Effector memory CD8-positive, alpha-beta T cell (primary cell): ENCODE data around the gene CNOT11.

Experiments
- ATAC-seq: fragments of 150-1000 bp; cut with Tn5 transposase; replicated peaks from 2 replicates; pipeline ENCODE4 v1.10.0; 2021; ENCODE audit warnings: mild to moderate bottlenecking, moderate library complexity
- DNase-seq, 3 experiments: peaks; one replicate each; pipeline ENCODE4 v3.0.0; 2021
- H3K27ac Mint-ChIP-seq, 2 donors: one replicate each; pipeline ENCODE4 v1.8.0; 2022; ENCODE audit warnings: mild to moderate bottlenecking in 2 of 2, mixed read lengths in 2 of 2, moderate library complexity in 2 of 2
- H3K27me3 Mint-ChIP-seq, 2 donors: one replicate each; pipeline ENCODE4 v1.8.0; 2022; ENCODE audit warnings: mixed read lengths in 2 of 2
- H3K36me3 Mint-ChIP-seq: one replicate; pipeline ENCODE4 v1.8.0; 2022; ENCODE audit warnings: mild to moderate bottlenecking, moderate library complexity, mixed read lengths; ENCODE audit not compliant: insufficient read depth
- H3K4me1 Mint-ChIP-seq, 2 donors: one replicate each; pipeline ENCODE4 v1.8.0; 2022; ENCODE audit warnings: low read depth in 2 of 2, mixed read lengths in 2 of 2
- H3K4me3 Mint-ChIP-seq, 2 donors: one replicate each; pipeline ENCODE4 v1.8.0; 2022; ENCODE audit warnings: mild to moderate bottlenecking in 2 of 2, mixed read lengths in 2 of 2, moderate library complexity in 2 of 2
- H3K9me3 Mint-ChIP-seq, 2 donors: one replicate each; pipeline ENCODE4 v1.8.0; 2022; ENCODE audit warnings: mixed read lengths in 2 of 2

CNOT11 gene

DNA sequence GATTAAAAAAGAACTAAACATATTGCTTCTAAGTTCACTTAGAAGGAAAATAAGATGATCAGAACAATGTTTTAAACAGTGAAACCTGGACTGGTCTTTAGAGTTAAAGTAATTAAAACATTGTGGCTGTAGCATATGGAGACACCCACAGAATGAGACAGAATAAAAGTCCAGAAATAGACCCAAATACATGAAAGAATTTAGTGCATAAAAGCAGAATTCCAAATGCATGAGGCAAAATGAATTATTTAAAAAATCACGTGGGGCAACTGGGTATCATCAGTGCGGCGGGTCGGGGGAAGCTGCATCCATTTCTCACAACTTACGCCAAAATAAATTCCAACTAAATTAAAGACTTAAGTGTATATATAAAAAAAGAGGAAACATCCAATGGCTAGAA is 43.7 kb downstream of the CNOT11 start:
- H3K4me3 Mint-ChIP-seq = peak overlapping the region in 1 of 2 donors; percentile 69
- H3K36me3 Mint-ChIP-seq = peaks cover 70% of the 10 kb centered on the region
- H3K27me3 Mint-ChIP-seq = no peaks in the 10 kb centered on the region
- peaks cover 45 to 72% of the 10 kb centered on the region in 2 donors for H3K4me1 Mint-ChIP-seq
- peak overlapping the region; percentile 80 to 81 for H3K27ac Mint-ChIP-seq
- no peaks in the 10 kb centered on the region for H3K9me3 Mint-ChIP-seq
- ATAC-seq (no peak), DNase-seq (no peak)

DNA sequence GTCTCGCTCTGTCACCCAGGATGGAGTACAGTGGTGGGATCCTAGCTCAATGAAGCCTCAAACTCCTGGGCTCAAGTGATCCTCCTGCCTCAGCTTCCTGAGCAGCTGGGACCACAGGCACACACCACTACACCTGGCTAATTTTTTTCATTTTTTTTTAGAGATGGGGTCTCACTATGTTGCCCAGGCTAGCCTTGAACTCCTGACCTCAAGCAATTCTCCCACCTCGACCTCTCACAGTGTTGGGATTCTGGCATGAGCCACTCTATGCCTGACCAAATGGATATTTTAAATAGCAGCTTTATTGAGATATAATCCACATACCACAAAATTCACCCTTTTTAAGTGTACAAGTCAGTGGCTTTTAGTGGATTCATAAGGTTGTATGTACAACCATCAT is 44.7 kb downstream of the CNOT11 start:
- ATAC-seq (no peak), DNase-seq (no peak)
- Mint-ChIP-seq H3K27ac (peak overlapping the region; percentile 80 to 81), H3K9me3 (no peaks in the 10 kb centered on the region), H3K4me3 (peak overlapping the region; percentile 57 to 69), H3K27me3 (no peaks in the 10 kb centered on the region), H3K4me1 (peaks cover 54 to 80% of the 10 kb centered on the region in 2 donors), H3K36me3 (peaks cover 68% of the 10 kb centered on the region)

DNA sequence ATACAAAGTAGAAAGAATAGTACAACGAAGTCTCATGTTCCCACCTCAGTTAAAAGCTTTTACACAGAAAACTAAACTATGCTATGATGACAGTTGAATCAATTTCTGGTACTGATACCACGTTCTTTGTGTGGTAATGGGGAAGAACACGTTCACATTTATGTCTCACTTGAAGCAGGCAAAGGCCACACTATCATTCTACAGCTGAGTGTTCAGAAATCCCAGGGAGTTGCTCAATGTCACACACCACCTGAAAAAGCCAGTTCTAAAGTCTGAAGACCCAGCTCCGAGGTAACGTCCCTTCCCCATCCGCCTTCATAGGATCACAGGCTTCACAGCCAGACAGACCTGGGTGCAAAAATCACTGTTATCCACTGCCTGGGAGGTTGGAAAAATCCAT is 46.9 kb downstream of the CNOT11 start:
- peaks cover 70% of the 10 kb centered on the region for H3K36me3 Mint-ChIP-seq
- H3K9me3 Mint-ChIP-seq = no peaks in the 10 kb centered on the region
- H3K27me3 Mint-ChIP-seq = no peaks in the 10 kb centered on the region
- ATAC-seq (no peak), DNase-seq (no peak)
- H3K27ac Mint-ChIP-seq = peak overlapping the region; percentile 77 to 81
- H3K4me1 Mint-ChIP-seq = peaks cover 67 to 90% of the 10 kb centered on the region in 2 donors
- H3K4me3 Mint-ChIP-seq = peak overlapping the region; percentile 57 to 69

DNA sequence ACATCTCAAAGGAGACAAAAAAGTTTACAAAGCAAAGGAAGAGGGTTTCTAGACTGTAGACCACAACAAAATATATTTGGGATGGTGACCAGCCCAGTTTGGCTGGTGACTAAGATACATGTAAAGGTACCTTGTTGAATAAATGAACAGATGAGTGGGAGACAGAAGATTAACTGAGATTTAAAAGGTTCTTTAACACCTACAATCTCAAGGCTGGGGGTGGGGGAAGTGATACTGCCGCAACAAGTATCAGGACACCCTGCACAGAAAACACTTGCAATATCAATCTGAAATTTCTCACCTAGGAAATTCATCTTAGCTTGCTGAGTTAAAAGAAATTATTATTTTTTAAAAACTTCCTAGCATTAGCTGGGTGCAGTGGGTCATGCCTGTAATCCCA is 47.5 kb downstream of the CNOT11 start:
- peak overlapping the region; percentile 77 to 81 for H3K27ac Mint-ChIP-seq
- H3K36me3 Mint-ChIP-seq = peaks cover 70% of the 10 kb centered on the region
- ATAC-seq = peak; percentile 37
- H3K4me1 Mint-ChIP-seq = peaks cover 71 to 91% of the 10 kb centered on the region in 2 donors
- no peaks in the 10 kb centered on the region for H3K9me3 Mint-ChIP-seq
- no peaks in the 10 kb centered on the region for H3K27me3 Mint-ChIP-seq
- H3K4me3 Mint-ChIP-seq = peak overlapping the region; percentile 57 to 69
- DNase-seq = no peak

DNA sequence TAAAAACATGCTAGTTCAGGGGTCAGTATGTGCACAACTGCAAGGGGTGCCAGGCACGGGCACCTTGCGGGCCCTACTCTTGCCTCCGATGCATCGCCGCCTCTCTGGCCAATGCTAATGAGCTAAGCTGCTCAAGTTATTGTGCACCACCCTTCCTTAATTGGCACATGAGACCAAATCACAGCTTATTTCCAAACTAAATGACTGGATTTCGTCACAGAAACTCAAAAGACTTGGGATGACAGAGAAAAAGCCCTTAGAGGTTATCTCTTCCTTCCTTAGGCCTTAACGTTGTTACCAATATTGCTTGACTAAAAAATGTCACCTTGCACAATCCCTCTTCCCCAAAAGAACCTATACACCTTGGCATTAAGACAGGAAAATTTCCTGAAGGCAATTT is 48.1 kb downstream of the CNOT11 start:
- DNase-seq (no peak), ATAC-seq (no peak)
- Mint-ChIP-seq H3K27ac (peak overlapping the region; percentile 77 to 81), H3K4me3 (peak overlapping the region; percentile 57 to 69), H3K9me3 (no peaks in the 10 kb centered on the region), H3K36me3 (peaks cover 73% of the 10 kb centered on the region), H3K4me1 (peaks cover 76 to 91% of the 10 kb centered on the region in 2 donors), H3K27me3 (no peaks in the 10 kb centered on the region)

DNA sequence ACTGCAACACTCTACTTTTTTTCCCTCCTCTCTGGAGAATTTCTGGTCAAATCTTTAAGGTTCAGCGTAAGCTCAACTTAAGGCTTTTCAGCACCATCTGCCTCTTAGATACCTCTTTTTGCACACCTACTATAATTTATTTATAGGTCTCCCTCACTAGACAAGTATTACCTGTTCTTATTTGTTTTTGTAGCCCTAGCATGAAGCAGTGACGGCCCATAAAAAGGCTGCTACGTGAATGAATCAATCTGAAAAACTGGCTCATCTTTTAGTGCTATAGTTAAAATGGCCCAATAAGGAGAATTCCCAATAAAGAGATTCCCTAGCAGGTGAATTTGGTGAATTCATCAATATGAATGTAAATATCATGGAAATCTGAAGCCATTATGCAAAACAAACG is 49.3 kb downstream of the CNOT11 start:
- Mint-ChIP-seq H3K27me3 (no peaks in the 10 kb centered on the region), H3K9me3 (no peaks in the 10 kb centered on the region), H3K4me1 (peaks cover 77 to 90% of the 10 kb centered on the region in 2 donors), H3K27ac (peak overlapping the region; percentile 77 to 81), H3K36me3 (peaks cover 78% of the 10 kb centered on the region), H3K4me3 (peak overlapping the region; percentile 57 to 69)
- no peak for DNase-seq
- no peak for ATAC-seq

DNA sequence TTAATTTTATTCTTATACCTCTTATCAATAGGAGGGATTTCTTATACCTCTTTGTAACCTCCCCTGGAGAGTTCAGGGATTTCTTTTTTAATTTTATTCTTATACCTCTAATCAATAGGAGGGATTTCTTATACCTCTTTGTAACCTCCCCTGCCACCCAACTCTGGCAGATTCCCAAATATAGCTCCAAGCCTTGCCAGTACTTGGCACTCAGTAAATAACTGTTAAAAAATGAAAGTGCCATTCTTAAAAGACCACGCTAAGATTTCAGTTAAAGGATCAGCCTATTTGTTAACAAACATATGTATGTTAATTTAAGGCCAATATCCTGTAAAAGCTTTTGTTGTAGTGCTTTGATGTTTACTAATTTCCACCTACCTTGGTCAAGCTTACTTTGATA is 51.0 kb downstream of the CNOT11 start:
- no peaks in the 10 kb centered on the region for H3K9me3 Mint-ChIP-seq
- peaks cover 67 to 74% of the 10 kb centered on the region in 2 donors for H3K4me1 Mint-ChIP-seq

DNA sequence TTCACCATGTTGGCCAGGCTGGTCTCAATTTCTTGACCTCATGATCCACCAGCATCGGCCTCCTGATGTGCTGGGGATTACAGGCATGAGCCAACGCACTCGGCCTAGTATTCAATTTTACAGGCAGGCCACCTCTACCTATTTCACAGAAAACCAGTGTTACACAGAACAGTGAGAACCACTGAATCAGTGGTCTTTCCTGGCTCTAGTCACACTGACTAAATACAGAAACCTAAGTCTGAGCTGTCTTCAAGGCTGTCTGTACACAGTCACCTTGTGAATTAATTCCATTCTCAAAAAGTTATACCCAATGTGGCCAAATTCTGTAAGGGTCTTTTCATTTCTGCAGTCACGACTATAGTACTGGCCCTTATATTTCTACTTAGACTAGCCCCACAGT is 52.3 kb downstream of the CNOT11 start:
- Mint-ChIP-seq H3K4me1 (peaks cover 60 to 63% of the 10 kb centered on the region in 2 donors), H3K36me3 (peaks cover 84% of the 10 kb centered on the region), H3K9me3 (no peaks in the 10 kb centered on the region), H3K27me3 (no peaks in the 10 kb centered on the region), H3K27ac (peak overlapping the region; percentile 95 to 98), H3K4me3 (peak overlapping the region; percentile 90 to 94)
- ATAC-seq = no peak
- DNase-seq = no peak

More for the DNA sequence above, 51.0 kb downstream of the CNOT11 start:
- DNase-seq (no peak), ATAC-seq (no peak)
- Mint-ChIP-seq H3K36me3 (peaks cover 79% of the 10 kb centered on the region), H3K4me3 (peak overlapping the region; percentile 90 to 94), H3K27me3 (no peaks in the 10 kb centered on the region), H3K27ac (peak overlapping the region; percentile 95 to 98)

DNA sequence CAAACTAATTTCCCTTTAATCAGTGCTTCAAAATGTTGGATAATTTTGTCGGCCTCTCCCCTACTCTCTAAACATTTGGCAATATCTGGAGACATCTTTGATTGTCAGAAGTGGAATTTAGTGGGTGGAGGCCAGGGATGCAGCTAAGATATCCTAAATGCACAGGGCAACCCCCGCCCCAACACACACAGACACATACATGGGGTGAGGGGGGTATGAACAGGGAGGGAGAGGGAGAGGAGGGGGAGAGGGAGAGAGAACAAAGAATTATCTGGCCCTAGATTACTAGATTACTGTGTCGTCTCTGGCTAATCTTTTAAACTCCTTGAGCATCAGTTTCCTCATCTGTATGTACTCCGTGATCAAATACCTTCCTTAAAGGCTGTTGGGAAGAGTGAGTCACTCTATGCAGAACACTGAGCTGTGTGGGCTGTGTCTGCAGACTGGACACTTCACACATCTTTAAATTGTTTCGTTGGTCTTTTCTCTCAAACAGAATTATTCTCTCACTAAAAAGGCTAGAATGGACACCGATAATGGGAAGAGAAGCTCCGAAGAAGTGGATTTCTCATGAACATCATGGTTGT is 52.9 kb downstream of the CNOT11 start:
- Mint-ChIP-seq H3K36me3 (peaks cover 84% of the 10 kb centered on the region), H3K9me3 (no peaks in the 10 kb centered on the region), H3K27me3 (no peaks in the 10 kb centered on the region), H3K4me1 (peaks cover 63 to 66% of the 10 kb centered on the region in 2 donors), H3K4me3 (peak overlapping the region; percentile 90 to 94), H3K27ac (peak overlapping the region; percentile 95 to 98)
- ATAC-seq (no peak), DNase-seq (no peak)

DNA sequence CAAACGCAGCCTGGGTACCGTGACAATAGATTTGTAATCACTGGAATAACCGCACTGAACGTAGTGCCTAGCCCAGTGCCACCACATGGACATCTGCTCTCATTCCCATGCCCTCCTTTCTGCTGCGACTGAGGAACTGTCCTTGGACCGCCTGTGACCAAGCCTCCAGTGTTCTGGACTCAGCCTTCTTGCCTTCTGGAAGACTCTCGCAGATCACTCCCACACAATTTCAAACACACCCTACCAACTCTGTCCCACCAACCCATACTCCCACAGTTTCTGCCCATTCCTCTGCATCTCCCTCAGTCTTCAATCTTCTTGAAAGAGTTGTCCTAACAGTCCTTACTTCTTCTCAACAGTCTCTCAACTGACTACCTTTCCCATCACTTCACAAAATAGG is 53.7 kb downstream of the CNOT11 start:
- peaks cover 79% of the 10 kb centered on the region for H3K36me3 Mint-ChIP-seq
- H3K9me3 Mint-ChIP-seq = no peaks in the 10 kb centered on the region
- ATAC-seq (no peak), DNase-seq (peak in 1 of 3 experiments; percentile 22)
- peak overlapping the region; percentile 90 to 94 for H3K4me3 Mint-ChIP-seq
- peak overlapping the region; percentile 95 to 98 for H3K27ac Mint-ChIP-seq
- H3K27me3 Mint-ChIP-seq = no peaks in the 10 kb centered on the region
- H3K4me1 Mint-ChIP-seq = peaks cover 63 to 68% of the 10 kb centered on the region in 2 donors

DNA sequence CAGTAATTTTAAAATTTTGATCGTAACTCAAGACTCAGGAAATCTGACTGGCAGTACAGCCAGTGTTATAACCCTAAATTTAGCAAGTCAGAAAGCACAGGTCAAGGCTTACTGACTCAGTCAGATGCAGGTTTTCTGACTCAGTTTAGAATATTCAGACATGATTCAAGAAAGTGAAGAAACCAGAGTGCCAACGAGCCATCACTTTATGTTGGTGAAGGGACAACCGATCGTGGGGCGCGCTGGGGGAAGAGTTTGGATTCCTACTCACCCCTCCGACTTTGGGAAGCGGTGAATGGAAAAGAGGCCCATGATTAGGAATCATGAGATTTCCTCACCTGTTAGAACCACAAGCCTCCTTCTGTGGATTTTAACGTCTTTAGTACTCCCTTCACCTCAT is 54.8 kb downstream of the CNOT11 start:
- Mint-ChIP-seq H3K27ac (peak overlapping the region; percentile 95 to 98), H3K9me3 (no peaks in the 10 kb centered on the region), H3K4me1 (peaks cover 62 to 67% of the 10 kb centered on the region in 2 donors), H3K4me3 (peak overlapping the region; percentile 90 to 94), H3K36me3 (peaks cover 71% of the 10 kb centered on the region), H3K27me3 (no peaks in the 10 kb centered on the region)
- no peak for ATAC-seq
- no peak for DNase-seq

DNA sequence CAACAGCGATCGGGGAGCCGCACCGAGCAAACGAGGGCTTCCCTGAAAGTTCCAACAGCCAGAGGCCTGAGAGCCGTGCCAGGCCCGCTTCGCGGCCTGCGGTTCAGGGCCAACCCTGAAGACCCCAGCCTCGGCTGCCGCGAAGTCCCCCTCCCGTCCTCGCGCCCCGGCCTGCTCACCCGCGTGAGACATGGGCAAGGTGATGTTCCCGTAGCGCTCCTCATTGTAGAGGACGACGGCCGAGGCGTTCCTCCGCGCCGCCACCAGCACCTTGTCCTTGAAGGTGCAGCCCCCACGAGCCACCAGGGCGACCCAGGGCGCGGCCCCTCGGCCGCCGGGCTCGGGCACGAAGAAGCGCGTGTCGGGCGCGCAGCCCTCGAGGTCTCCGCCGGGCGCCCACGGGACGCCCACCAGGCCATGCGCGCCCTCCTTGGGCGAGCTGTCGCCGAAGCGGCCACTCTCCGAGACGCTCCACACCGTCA is 55.3 kb downstream of the CNOT11 start:
- H3K9me3 Mint-ChIP-seq = no peaks in the 10 kb centered on the region
- no peaks in the 10 kb centered on the region for H3K27me3 Mint-ChIP-seq
- H3K27ac Mint-ChIP-seq = peak overlapping the region; percentile 95 to 98
- peaks cover 62 to 63% of the 10 kb centered on the region in 2 donors for H3K4me1 Mint-ChIP-seq
- peak; percentile 14 for ATAC-seq
- H3K4me3 Mint-ChIP-seq = peak overlapping the region; percentile 90 to 94
- DNase-seq = peak; percentile 26 to 37 (median 30)
- H3K36me3 Mint-ChIP-seq = peaks cover 66% of the 10 kb centered on the region

DNA sequence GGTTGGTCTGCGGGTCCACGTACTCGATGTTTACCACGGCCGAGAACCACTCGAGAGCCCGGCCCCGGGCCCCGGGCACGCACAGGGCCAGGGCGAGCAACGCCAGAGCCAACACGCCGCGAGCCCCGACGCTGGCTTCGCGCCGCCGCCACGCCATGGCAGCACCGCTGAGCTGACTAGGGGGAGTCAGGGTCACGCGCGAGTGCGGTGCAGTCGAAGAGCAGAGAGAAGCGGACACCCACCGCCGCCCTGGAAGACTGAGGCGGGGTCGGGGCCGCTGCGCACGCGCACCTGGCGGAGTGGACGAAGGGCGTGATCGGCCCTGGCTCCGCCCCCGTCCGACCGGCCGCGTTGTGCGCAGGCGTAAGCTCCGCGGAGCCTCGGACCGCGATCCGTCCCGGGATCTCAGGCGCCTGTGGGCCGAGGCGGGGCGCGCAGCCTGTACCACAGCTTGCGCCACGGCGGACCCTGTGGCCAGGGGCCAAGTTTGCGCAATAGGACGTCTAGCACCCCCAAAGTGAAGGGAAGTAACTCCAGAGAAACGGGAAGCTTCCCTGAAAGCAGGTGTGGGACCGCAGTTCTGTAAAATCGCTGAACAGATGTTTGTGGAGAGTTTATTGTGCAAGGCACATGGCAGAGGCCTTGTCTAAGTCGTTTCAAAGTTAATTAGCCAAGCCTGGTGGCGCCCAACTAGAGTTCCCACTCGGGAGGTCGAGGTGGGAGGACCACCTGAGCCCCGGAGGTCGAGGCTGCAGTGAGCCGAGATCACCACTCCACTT is 55.9 kb downstream of the CNOT11 start, which contains the start of gene RNF149:
RNF149 (minus strand) TSS at position 270 of the 779 bp plus-strand sequence; CDS start at position 157, 113 bp downstream.
- H3K36me3 Mint-ChIP-seq = peaks cover 59% of the 10 kb centered on the region
- DNase-seq = peak; percentile 89 to 93 (median 93)
- H3K4me1 Mint-ChIP-seq = peaks cover 63 to 67% of the 10 kb centered on the region in 2 donors
- H3K27ac Mint-ChIP-seq = peak within 1 kb of the TSS; percentile 95 to 98
- ATAC-seq = peak; percentile 75
- H3K9me3 Mint-ChIP-seq = no peaks in the 10 kb centered on the region
- H3K27me3 Mint-ChIP-seq = no peaks in the 10 kb centered on the region
- H3K4me3 Mint-ChIP-seq = peak within 1 kb of the TSS; percentile 90 to 94
